ENCODE results near the gene NSMCE1.

DNA sequence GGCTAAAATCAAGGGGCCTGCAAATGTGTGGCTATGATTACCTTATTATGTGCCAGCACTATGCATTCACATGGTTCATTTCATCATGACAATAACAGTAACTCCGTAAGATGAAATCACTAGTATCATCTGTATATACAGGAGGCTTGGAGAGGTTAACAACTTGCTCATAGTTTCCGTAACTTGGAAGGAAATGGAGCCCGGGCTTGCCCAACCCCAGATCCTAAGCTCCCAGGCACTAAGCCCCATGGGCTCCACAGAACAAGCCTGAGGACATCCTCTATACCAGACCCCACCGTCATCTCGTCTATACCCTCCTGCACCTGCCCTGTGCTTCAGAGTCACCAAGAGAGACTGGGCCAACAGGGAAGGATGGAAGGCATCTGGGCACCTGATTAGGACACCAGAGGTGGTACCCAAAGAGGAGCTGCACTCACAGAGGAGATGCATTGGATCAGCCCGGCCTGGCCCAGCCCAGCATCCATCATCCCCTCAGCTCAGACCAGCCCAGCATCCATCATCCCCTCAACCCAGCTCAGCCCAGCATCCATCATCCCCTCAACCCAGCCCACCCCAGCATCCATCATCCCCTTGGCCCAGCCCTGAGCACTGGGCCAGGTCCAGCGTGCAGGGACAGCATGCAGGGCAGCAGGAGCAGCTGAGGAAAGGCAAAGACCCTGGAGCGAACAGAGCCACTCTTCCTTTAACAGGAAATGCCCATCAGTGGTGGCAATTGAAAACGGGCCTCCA is 28.5 kb downstream of the NSMCE1 start:
- TF ChIP-seq, protein P1, sequence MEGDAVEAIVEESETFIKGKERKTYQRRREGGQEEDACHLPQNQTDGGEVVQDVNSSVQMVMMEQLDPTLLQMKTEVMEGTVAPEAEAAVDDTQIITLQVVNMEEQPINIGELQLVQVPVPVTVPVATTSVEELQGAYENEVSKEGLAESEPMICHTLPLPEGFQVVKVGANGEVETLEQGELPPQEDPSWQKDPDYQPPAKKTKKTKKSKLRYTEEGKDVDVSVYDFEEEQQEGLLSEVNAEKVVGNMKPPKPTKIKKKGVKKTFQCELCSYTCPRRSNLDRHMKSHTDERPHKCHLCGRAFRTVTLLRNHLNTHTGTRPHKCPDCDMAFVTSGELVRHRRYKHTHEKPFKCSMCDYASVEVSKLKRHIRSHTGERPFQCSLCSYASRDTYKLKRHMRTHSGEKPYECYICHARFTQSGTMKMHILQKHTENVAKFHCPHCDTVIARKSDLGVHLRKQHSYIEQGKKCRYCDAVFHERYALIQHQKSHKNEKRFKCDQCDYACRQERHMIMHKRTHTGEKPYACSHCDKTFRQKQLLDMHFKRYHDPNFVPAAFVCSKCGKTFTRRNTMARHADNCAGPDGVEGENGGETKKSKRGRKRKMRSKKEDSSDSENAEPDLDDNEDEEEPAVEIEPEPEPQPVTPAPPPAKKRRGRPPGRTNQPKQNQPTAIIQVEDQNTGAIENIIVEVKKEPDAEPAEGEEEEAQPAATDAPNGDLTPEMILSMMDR (conservative IDR thresholded peaks at IDR 0.05; ENCODE audit: low read depth, low read length): no peak
- TF ChIP-seq POLR2A (IDR thresholded peaks at IDR 0.05; ENCODE audit: low read depth, low read length): no peak
- TF ChIP-seq RFX5 (IDR thresholded peaks at IDR 0.05; ENCODE audit: low read depth, low read length): no peak
- TF ChIP-seq CEBPB (IDR thresholded peaks at IDR 0.05; ENCODE audit: low read depth, low read length): no peak
- no peak for TF ChIP-seq MAFK (IDR thresholded peaks at IDR 0.05; ENCODE audit: low read depth, low read length)
- no peak for TF ChIP-seq MXI1 (IDR thresholded peaks at IDR 0.05; ENCODE audit: borderline replicate concordance, low read depth, low read length)
- no peak for TF ChIP-seq SMC3 (IDR thresholded peaks at IDR 0.05; ENCODE audit: low read depth, low read length)
- TF ChIP-seq, protein P2, sequence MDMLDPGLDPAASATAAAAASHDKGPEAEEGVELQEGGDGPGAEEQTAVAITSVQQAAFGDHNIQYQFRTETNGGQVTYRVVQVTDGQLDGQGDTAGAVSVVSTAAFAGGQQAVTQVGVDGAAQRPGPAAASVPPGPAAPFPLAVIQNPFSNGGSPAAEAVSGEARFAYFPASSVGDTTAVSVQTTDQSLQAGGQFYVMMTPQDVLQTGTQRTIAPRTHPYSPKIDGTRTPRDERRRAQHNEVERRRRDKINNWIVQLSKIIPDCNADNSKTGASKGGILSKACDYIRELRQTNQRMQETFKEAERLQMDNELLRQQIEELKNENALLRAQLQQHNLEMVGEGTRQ (IDR thresholded peaks at IDR 0.05; ENCODE audit: low read depth, low read length): no peak
- no peak for TF ChIP-seq RCOR1 (IDR thresholded peaks at IDR 0.05; ENCODE audit: insufficient replicate concordance, low read length)
- TF ChIP-seq CHD1 (IDR thresholded peaks at IDR 0.05; ENCODE audit: low read depth, low read length): no peak
- TF ChIP-seq, protein P3, sequence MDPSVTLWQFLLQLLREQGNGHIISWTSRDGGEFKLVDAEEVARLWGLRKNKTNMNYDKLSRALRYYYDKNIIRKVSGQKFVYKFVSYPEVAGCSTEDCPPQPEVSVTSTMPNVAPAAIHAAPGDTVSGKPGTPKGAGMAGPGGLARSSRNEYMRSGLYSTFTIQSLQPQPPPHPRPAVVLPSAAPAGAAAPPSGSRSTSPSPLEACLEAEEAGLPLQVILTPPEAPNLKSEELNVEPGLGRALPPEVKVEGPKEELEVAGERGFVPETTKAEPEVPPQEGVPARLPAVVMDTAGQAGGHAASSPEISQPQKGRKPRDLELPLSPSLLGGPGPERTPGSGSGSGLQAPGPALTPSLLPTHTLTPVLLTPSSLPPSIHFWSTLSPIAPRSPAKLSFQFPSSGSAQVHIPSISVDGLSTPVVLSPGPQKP (IDR thresholded peaks at IDR 0.05; ENCODE audit: borderline replicate concordance, low read depth, low read length): no peak
- no peak for TF ChIP-seq BHLHE40 (IDR thresholded peaks at IDR 0.05; ENCODE audit: low read depth, low read length)
- TF ChIP-seq FOS (IDR thresholded peaks at IDR 0.05; ENCODE audit: low read depth, low read length): no peak
- no peak for TF ChIP-seq NFE2L2 (IDR thresholded peaks at IDR 0.05; ENCODE audit: low read depth, low read length)
